ENCODE results near the gene BICC1. TPM values are rescaled to one million over a fixed set of nuclear protein-coding genes. Genes with fewer than 3 reads are reported as not detected.

The BICC1 gene
- total and polyA plus RNA-seq, 2 of the 4 experiments (the other 2 are of a cell fraction) = 5.7 to 42.5 TPM

GRCh38 chr10:58618158-58618676 lies 105.5 kb downstream of the BICC1 start:
- no peak overlapping the region for H2BK5ac ChIP-seq (ENCODE audit: low read depth, low read length, poor library complexity, severe bottlenecking)
- H2AK9ac ChIP-seq (replicated peaks; ENCODE audit: low read depth, low read length, poor library complexity) = no peak overlapping the region
- no CpG with 5 or more reads among the region's 14 CpGs for WGBS, 2 experiments (ENCODE audit: extremely low coverage in 2 of 2, insufficient read length in 1 of 2)
- H3K4me1 ChIP-seq (ENCODE audit: control insufficient read depth, insufficient read depth, low read length) = no peaks in the 10 kb centered on the region; the same call in 1 of the 2 replicates
- no peak overlapping the region for H3K4me3 ChIP-seq (ENCODE audit: insufficient read depth, low read depth, low read length)
- DNase-seq = no peak
- ATAC-seq (ENCODE audit: low read depth) = no peak
- in situ Hi-C loops (cut with MboI; ENCODE audit: low sequenced_read_pairs) = no loop called here
- H2AFZ ChIP-seq (replicated peaks; ENCODE audit: low read length, poor library complexity) = no peak overlapping the region
- H3K9me3 ChIP-seq (ENCODE audit: control insufficient read depth, insufficient read depth, low read length) = no peaks in the 10 kb centered on the region
- H3K27me3 ChIP-seq (ENCODE audit: control insufficient read depth, insufficient read depth, low read length) = no peaks in the 10 kb centered on the region
- H3K4ac ChIP-seq (ENCODE audit: low read depth, low read length) = no peak overlapping the region
- H3K18ac ChIP-seq (ENCODE audit: low read depth, low read length) = no peak overlapping the region
- ChIA-PET POLR2A (ENCODE audit: unreplicated experiment) (no interaction called here), CTCF (no interaction called here)
- no peak overlapping the region for H3K27ac ChIP-seq (ENCODE audit: insufficient read depth, low read length)
- peaks cover 11% of the 10 kb centered on the region; the same call in 1 of the 2 replicates for H3K9me1 ChIP-seq (ENCODE audit: insufficient read depth, low read length)
- peaks cover 7% of the 10 kb centered on the region for H3K36me3 ChIP-seq (ENCODE audit: control insufficient read depth, insufficient read depth, low read length)
- intact Hi-C loops (cut with micrococcal nuclease) = no loop called here
- H3K4me2 ChIP-seq (ENCODE audit: low read depth, low read length) = no peak overlapping the region
- H3K79me1 ChIP-seq (ENCODE audit: low read depth in 1 of 2, low read length in 2 of 2) = peaks cover 21 to 49% of the 10 kb centered on the region in 2 experiments
- TF ChIP-seq USF2 (IDR thresholded peaks at IDR 0.05; ENCODE audit: low read depth, low read length) = no peak
- no peak for TF ChIP-seq RFX5 (IDR thresholded peaks at IDR 0.05; ENCODE audit: low read depth, low read length)
- TF ChIP-seq CTCF (conservative IDR thresholded peaks at IDR 0.05; ENCODE audit: low read depth, low read length) = no peak
- TF ChIP-seq BHLHE40 (IDR thresholded peaks at IDR 0.05; ENCODE audit: low read depth, low read length) = no peak
- TF ChIP-seq CEBPB (IDR thresholded peaks at IDR 0.05; ENCODE audit: low read depth, low read length) = no peak
- TF ChIP-seq POLR2A (IDR thresholded peaks at IDR 0.05; ENCODE audit: low read depth, low read length) = no peak
- no peak for TF ChIP-seq RCOR1 (IDR thresholded peaks at IDR 0.05; ENCODE audit: insufficient replicate concordance, low read length)
- TF ChIP-seq MAZ (IDR thresholded peaks at IDR 0.05; ENCODE audit: borderline replicate concordance, low read depth, low read length) = no peak
- TF ChIP-seq FOS (IDR thresholded peaks at IDR 0.05; ENCODE audit: low read depth, low read length) = no peak
- no peak for TF ChIP-seq RAD21 (IDR thresholded peaks at IDR 0.05; ENCODE audit: low read length)
- TF ChIP-seq MAFK (IDR thresholded peaks at IDR 0.05; ENCODE audit: low read depth, low read length) = no peak
- no peak for TF ChIP-seq MXI1 (IDR thresholded peaks at IDR 0.05; ENCODE audit: borderline replicate concordance, low read depth, low read length)
- TF ChIP-seq NFE2L2 (IDR thresholded peaks at IDR 0.05; ENCODE audit: low read depth, low read length) = no peak
- no peak for TF ChIP-seq SMC3 (IDR thresholded peaks at IDR 0.05; ENCODE audit: low read depth, low read length)
- TF ChIP-seq CHD1 (IDR thresholded peaks at IDR 0.05; ENCODE audit: low read depth, low read length) = no peak
- H3K23ac ChIP-seq (ENCODE audit: low read depth, low read length) = no peak overlapping the region
- no peak overlapping the region for H2BK15ac ChIP-seq (ENCODE audit: low read depth, low read length)
- H2BK20ac ChIP-seq (ENCODE audit: low read depth, low read length) = no peak overlapping the region
- H3K14ac ChIP-seq (replicated peaks; ENCODE audit: low read depth, low read length) = no peak overlapping the region
- no peak overlapping the region for H4K91ac ChIP-seq (ENCODE audit: insufficient read depth, low read depth, low read length)
- no peak overlapping the region for H4K5ac ChIP-seq (ENCODE audit: low read depth, low read length)
- H3K9ac ChIP-seq (ENCODE audit: low read depth, low read length) = no peak overlapping the region
- H4K20me1 ChIP-seq (ENCODE audit: insufficient read depth, low read length) = no peaks in the 10 kb centered on the region; the same call in 1 of the 2 replicates
- no TSS peak for BruUV-seq (replicated peaks)
- dilution Hi-C loops (cut with HindIII; ENCODE audit: low sequenced_read_pairs, unreplicated experiment) = no loop called here
- no peak overlapping the region for H4K8ac ChIP-seq (ENCODE audit: low read depth in 2 of 2, low read length in 2 of 2)
- H3K56ac ChIP-seq (ENCODE audit: extremely low read depth, insufficient read depth, low read length) = no peak overlapping the region
- no peak overlapping the region for H2BK120ac ChIP-seq (ENCODE audit: low read depth, low read length)
- 0 out of 2 replicates have a peak overlapping the region, but pooled peaks have one; percentile 27 for H2AK5ac ChIP-seq (ENCODE audit: low read depth, low read length)

Data from IMR-90 (cell line).